GM19238 (cell line): ENCODE results near the gene PLA2G5.
"Not testable (repeated sequence)": the region's sequence is repeated elsewhere in the genome, so short reads cannot be mapped to it uniquely, and the experiment has no call there.

Experiments used
- DNase-seq: peaks from one replicate; pipeline ENCODE4 v3.0.0; 2011; ENCODE audit warnings: low spot score; ENCODE audit not compliant: insufficient read length

PLA2G5 gene

GRCh38 chr1:20069874-20070273 lies at the start of gene PLA2G5:
Gene PLA2G5 (plus strand): TSS chr1:20070194. CDS start chr1:20084831, 14,637 bp downstream.
- DNase-seq, result no peak

GRCh38 chr1:20028125-20028524 lies 41.9 kb upstream of the PLA2G5 start:
- no peak for DNase-seq

GRCh38 chr1:20028726-20029125 lies 41.3 kb upstream of the PLA2G5 start:
- no peak for DNase-seq

- no peak for DNase-seq
Measured at GRCh38 chr1:20029178-20029912, 40.6 kb upstream of the PLA2G5 start.

- not testable (repeated sequence) for DNase-seq
Measured at GRCh38 chr1:20030436-20031151, 39.4 kb upstream of the PLA2G5 start.

GRCh38 chr1:20031161-20031560 lies 38.8 kb upstream of the PLA2G5 start:
- DNase-seq, result no peak

GRCh38 chr1:20031836-20032235 lies 38.2 kb upstream of the PLA2G5 start:
- no peak for DNase-seq

GRCh38 chr1:20032425-20032824 lies 37.6 kb upstream of the PLA2G5 start:
- DNase-seq, result no peak

- DNase-seq, result no peak
Measured at GRCh38 chr1:20033420-20033819, 36.6 kb upstream of the PLA2G5 start.

GRCh38 chr1:20035114-20035513 lies 34.9 kb upstream of the PLA2G5 start:
- DNase-seq, result no peak

- no peak for DNase-seq
Measured at GRCh38 chr1:20037877-20038276, 32.1 kb upstream of the PLA2G5 start.

- no peak for DNase-seq
Measured at GRCh38 chr1:20047096-20047495, 22.9 kb upstream of the PLA2G5 start.

GRCh38 chr1:20048563-20048962 lies 21.4 kb upstream of the PLA2G5 start:
- DNase-seq, result no peak

- DNase-seq, result not testable (repeated sequence)
Measured at GRCh38 chr1:20049056-20049798, 20.8 kb upstream of the PLA2G5 start.

- no peak for DNase-seq
Measured at GRCh38 chr1:20051218-20051829, 18.7 kb upstream of the PLA2G5 start.

- DNase-seq, result no peak
Measured at GRCh38 chr1:20052386-20052785, 17.6 kb upstream of the PLA2G5 start.

- DNase-seq, result no peak
Measured at GRCh38 chr1:20057886-20058420, 12.0 kb upstream of the PLA2G5 start.

- no peak for DNase-seq
Measured at GRCh38 chr1:20058531-20058930, 11.5 kb upstream of the PLA2G5 start.

- no peak for DNase-seq
Measured at GRCh38 chr1:20059847-20060246, 10.1 kb upstream of the PLA2G5 start.

GRCh38 chr1:20060791-20061190 lies 9.2 kb upstream of the PLA2G5 start:
- not testable (repeated sequence) for DNase-seq

- DNase-seq, result no peak
Measured at GRCh38 chr1:20061866-20062265, 8.1 kb upstream of the PLA2G5 start.
